ENCODE data around the gene CDKAL1.

CDKAL1 gene

DNA sequence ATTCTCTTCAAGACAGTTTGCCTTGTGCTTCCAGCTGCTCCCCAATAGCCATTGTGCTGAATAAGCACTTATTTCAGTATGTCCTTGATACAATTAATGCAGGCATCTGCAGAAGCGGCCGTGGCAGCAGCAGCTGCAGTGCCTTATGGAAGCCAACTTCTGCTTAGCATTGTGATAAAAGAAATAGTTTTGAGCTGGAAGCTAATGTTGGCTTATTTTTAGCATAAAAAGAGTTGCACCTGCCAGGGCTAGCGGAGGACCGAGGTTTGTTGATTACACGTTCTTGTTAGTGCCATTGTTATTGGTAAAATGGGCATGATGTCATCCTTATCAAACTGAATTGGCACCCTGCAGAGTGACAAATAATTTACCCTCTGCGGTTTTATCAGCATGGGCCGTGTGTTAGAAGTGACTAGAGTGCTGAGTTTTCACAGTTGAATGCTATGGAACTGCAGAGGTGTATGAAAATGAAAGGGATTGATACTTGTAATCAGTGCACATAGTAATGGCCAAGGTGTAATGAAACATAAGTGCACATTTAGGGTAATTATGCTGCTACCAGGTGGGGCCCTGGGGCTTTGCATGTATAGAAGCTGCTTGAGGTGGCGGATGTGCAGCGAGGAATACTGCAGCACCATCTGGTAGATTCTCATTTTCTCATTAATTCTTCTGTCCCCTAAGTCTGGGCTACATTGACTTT, 334.3 kb downstream of the CDKAL1 start:
- Histone ChIP-seq H3K4me1 (ENCODE audit: low read length) (peaks cover 2% of the 10 kb centered on the region; the same call in 1 of the 2 replicates), H3K27ac (ENCODE audit: low read length) (no peak overlapping the region), H3K9me3 (ENCODE audit: insufficient read depth, low read length) (no peaks in the 10 kb centered on the region)

DNA sequence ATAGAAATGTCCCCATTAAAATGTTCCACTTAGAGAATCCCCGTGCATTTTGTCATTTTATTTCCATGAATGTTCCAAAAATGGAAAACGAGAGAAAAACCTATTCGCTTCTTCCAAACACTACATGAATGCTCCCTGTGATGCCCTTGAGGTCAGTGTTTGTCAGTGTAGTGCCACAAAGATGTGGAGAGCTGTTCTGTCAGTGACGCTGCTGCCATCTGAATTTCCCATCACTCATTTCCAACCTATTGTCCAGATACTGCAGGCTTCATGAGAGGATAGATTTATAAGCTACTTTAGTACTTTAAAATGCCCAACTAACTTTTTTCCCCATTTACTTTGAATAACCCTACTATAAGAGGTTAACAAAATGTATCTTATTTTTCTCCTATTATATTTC, 335.8 kb downstream of the CDKAL1 start:
- H3K4me3 ChIP-seq (ENCODE audit: low read length), result no peak overlapping the region
- no peaks in the 10 kb centered on the region for H3K9me3 ChIP-seq (ENCODE audit: insufficient read depth, low read length)
- H2AFZ ChIP-seq (ENCODE audit: low read depth, low read length), result no peak overlapping the region
- H3K36me3 ChIP-seq (replicated peaks; ENCODE audit: low read depth, low read length), result no peaks in the 10 kb centered on the region
- H4K20me1 ChIP-seq (ENCODE audit: insufficient read depth, low read length), result no peaks in the 10 kb centered on the region
- peaks cover 13% of the 10 kb centered on the region; the same call in 1 of the 2 replicates for H3K4me1 ChIP-seq (ENCODE audit: low read length)
- H3K79me2 ChIP-seq (ENCODE audit: low read length), result no peaks in the 10 kb centered on the region
- H3K27me3 ChIP-seq (ENCODE audit: low read depth, low read length), result no peaks in the 10 kb centered on the region
- no peak overlapping the region for H3K27ac ChIP-seq (ENCODE audit: low read length)
- no peak overlapping the region for H3K9ac ChIP-seq (ENCODE audit: low read length)
- TF ChIP-seq EZH2phosphoT487 (IDR thresholded peaks at IDR 0.05; ENCODE audit: low read depth) (no peak), CTCF (IDR thresholded peaks at IDR 0.05; ENCODE audit: low read depth, low read length) (no peak)
- H3K4me2 ChIP-seq (ENCODE audit: low read length), result no peak overlapping the region

More for the DNA sequence above, 334.3 kb downstream of the CDKAL1 start:
- H3K79me2 ChIP-seq (ENCODE audit: low read length), result no peaks in the 10 kb centered on the region
- H2AFZ ChIP-seq (ENCODE audit: low read depth, low read length), result no peak overlapping the region
- no peak overlapping the region for H3K4me2 ChIP-seq (ENCODE audit: low read length)
- H3K36me3 ChIP-seq (replicated peaks; ENCODE audit: low read depth, low read length), result no peaks in the 10 kb centered on the region
- no peak overlapping the region for H3K9ac ChIP-seq (ENCODE audit: low read length)
- TF ChIP-seq EZH2phosphoT487 (IDR thresholded peaks at IDR 0.05; ENCODE audit: low read depth) (no peak), CTCF (IDR thresholded peaks at IDR 0.05; ENCODE audit: low read depth, low read length) (no peak)
- H3K27me3 ChIP-seq (ENCODE audit: low read depth, low read length), result no peaks in the 10 kb centered on the region
- no peak overlapping the region for H3K4me3 ChIP-seq (ENCODE audit: low read length)
- no peaks in the 10 kb centered on the region for H4K20me1 ChIP-seq (ENCODE audit: insufficient read depth, low read length)

DNA sequence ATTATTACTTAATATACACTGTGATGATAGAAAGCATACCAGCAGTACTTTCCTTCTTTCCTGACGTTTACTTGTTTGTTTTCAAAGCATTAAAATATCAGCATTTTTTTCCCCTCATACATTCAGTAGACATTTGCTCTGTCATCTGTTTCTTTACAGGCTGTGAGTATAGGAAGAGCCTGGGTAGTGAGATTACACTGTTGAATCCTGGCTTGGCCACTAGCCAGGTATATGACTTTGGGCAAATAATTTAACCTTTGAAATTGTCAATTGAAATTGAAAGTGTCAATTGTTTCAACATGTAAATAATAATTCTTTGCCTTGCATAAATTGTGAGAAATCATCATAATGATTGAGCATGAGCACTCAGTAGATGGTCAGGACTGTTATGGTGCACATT, 336.2 kb downstream of the CDKAL1 start:
- no peak for TF ChIP-seq CTCF (IDR thresholded peaks at IDR 0.05; ENCODE audit: low read depth, low read length)
- no peak for TF ChIP-seq EZH2phosphoT487 (IDR thresholded peaks at IDR 0.05; ENCODE audit: low read depth)

GRCh38 chr6:20873425-20874190, 339.4 kb downstream of the CDKAL1 start:
- TF ChIP-seq CTCF (IDR thresholded peaks at IDR 0.05; ENCODE audit: low read depth, low read length) (peak; percentile 52), EZH2phosphoT487 (IDR thresholded peaks at IDR 0.05; ENCODE audit: low read depth) (no peak)
- Histone ChIP-seq H3K36me3 (replicated peaks; ENCODE audit: low read depth, low read length) (no peaks in the 10 kb centered on the region), H3K27me3 (ENCODE audit: low read depth, low read length) (no peaks in the 10 kb centered on the region), H3K79me2 (ENCODE audit: low read length) (no peaks in the 10 kb centered on the region), H3K4me1 (ENCODE audit: low read length) (peaks cover 45% of the 10 kb centered on the region), H3K27ac (ENCODE audit: low read length) (no peak overlapping the region), H4K20me1 (ENCODE audit: insufficient read depth, low read length) (no peaks in the 10 kb centered on the region), H3K9ac (ENCODE audit: low read length) (no peak overlapping the region), H3K9me3 (ENCODE audit: insufficient read depth, low read length) (no peaks in the 10 kb centered on the region), H3K4me3 (ENCODE audit: low read length) (no peak overlapping the region), H2AFZ (ENCODE audit: low read depth, low read length) (no peak overlapping the region), H3K4me2 (ENCODE audit: low read length) (no peak overlapping the region)

More for the DNA sequence above, 336.2 kb downstream of the CDKAL1 start:
- no peak overlapping the region for H3K9ac ChIP-seq (ENCODE audit: low read length)
- no peaks in the 10 kb centered on the region for H3K9me3 ChIP-seq (ENCODE audit: insufficient read depth, low read length)
- no peaks in the 10 kb centered on the region for H3K36me3 ChIP-seq (replicated peaks; ENCODE audit: low read depth, low read length)
- H3K4me3 ChIP-seq (ENCODE audit: low read length), result no peak overlapping the region
- no peaks in the 10 kb centered on the region for H3K27me3 ChIP-seq (ENCODE audit: low read depth, low read length)
- H4K20me1 ChIP-seq (ENCODE audit: insufficient read depth, low read length), result no peaks in the 10 kb centered on the region
- no peaks in the 10 kb centered on the region for H3K79me2 ChIP-seq (ENCODE audit: low read length)
- H3K4me1 ChIP-seq (ENCODE audit: low read length), result peaks cover 17% of the 10 kb centered on the region
- H2AFZ ChIP-seq (ENCODE audit: low read depth, low read length), result no peak overlapping the region
- no peak overlapping the region for H3K27ac ChIP-seq (ENCODE audit: low read length)
- H3K4me2 ChIP-seq (ENCODE audit: low read length), result no peak overlapping the region
